Measurements from ENCODE around the gene RSBN1.
"Not testable (repeated sequence)": the region's sequence is repeated elsewhere in the genome, so short reads cannot be mapped to it uniquely, and the experiment has no call there.

RSBN1 gene

GRCh38 chr1:113732802-113733201 is 79.5 kb downstream of the RSBN1 start:
- no peak for DNase-seq

- DNase-seq = no peak
Measured at GRCh38 chr1:113721010-113721409, 91.3 kb downstream of the RSBN1 start.

GRCh38 chr1:113718621-113719020 is 93.7 kb downstream of the RSBN1 start:
- not testable (repeated sequence) for DNase-seq

GRCh38 chr1:113717506-113717905 is 94.8 kb downstream of the RSBN1 start:
- not testable (repeated sequence) for DNase-seq

GRCh38 chr1:113714606-113715269 is 97.5 kb downstream of the RSBN1 start:
- DNase-seq = no peak

All from islet precursor cell (in vitro differentiated cells).